IMR-90 (cell line): ENCODE results near the gene YBEY.

Experiments used
- BHLHE40 ChIP-seq: fragments of 150-350 bp; IDR thresholded peaks from 2 replicates; pipeline ENCODE4 v1.6.1; 2016; ENCODE audit warnings: mild to moderate bottlenecking, low read depth, low read length
- CEBPB ChIP-seq: IDR thresholded peaks from 2 replicates; pipeline ENCODE4 v1.6.1; 2012; ENCODE audit warnings: low read depth, low read length, improper control_type of control experiment
- FOS ChIP-seq: fragments of 150-350 bp; IDR thresholded peaks from 2 replicates; pipeline ENCODE4 v1.6.1; 2016; ENCODE audit warnings: low read depth, low read length
- MAZ ChIP-seq: IDR thresholded peaks from 2 replicates; pipeline ENCODE4 v1.6.1; 2012; ENCODE audit warnings: low read depth, mild to moderate bottlenecking, low read length, improper control_type of control experiment, moderate library complexity, borderline replicate concordance
- MXI1 ChIP-seq: IDR thresholded peaks from 2 replicates; pipeline ENCODE4 v1.6.1; 2012; ENCODE audit warnings: low read depth, mild to moderate bottlenecking, low read length, moderate library complexity, borderline replicate concordance
- POLR2A ChIP-seq: IDR thresholded peaks from 2 replicates; pipeline ENCODE4 v1.6.1; 2012; ENCODE audit warnings: mild to moderate bottlenecking, low read depth, low read length
- RAD21 ChIP-seq: IDR thresholded peaks from 2 replicates; pipeline ENCODE4 v1.6.1; 2012; ENCODE audit warnings: low read length, improper control_type of control experiment
- RFX5 ChIP-seq: IDR thresholded peaks from 2 replicates; pipeline ENCODE4 v1.8.0; 2012; ENCODE audit warnings: low read depth, mild to moderate bottlenecking, low read length, moderate library complexity
- SMC3 ChIP-seq: fragments of 150-350 bp; IDR thresholded peaks from 2 replicates; pipeline ENCODE4 v1.6.1; 2016; ENCODE audit warnings: low read depth, mild to moderate bottlenecking, antibody characterized with exemption, low read length, moderate library complexity
- TF ChIP-seq, protein P1 (sequence below): conservative IDR thresholded peaks from 2 replicates; pipeline ENCODE4 v1.5.1; 2012; ENCODE audit warnings: mild to moderate bottlenecking, low read depth, low read length, improper control_type of control experiment
- TF ChIP-seq, protein P2 (sequence below): fragments of 150-350 bp; IDR thresholded peaks from 2 replicates; pipeline ENCODE4 v1.6.1; 2016; ENCODE audit warnings: low read depth, mild to moderate bottlenecking, low read length, moderate library complexity, borderline replicate concordance
- TF ChIP-seq, protein P3 (sequence below): fragments of 150-350 bp; IDR thresholded peaks from 2 replicates; pipeline ENCODE4 v1.6.1; 2017; ENCODE audit warnings: mild to moderate bottlenecking, antibody characterized with exemption, low read length, low read depth

DNA sequence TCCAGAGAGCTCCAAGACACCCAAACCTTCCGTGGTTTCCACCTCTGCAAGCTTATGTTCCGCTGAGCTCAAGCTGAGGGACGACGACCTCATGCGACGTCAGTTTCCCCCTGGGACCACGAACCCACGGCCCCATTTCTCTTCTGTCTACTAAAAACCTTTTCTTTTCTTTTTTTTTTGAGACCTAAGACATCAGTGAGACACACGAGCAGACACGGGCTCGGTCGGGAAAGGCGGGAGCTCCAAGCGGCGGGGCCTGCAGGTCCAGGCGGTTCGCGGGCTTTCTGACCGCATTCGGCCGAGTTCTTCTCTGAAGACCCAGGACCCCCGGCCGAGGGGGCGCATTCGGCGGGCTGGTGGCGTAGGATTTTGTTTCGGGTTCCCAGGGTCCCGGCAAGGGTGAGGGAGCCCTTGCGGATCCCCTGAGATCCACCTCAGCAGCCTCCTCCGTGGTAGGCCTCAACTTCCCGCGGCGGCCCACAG is 37.1 kb downstream of the YBEY start:
- no peak for TF ChIP-seq RAD21
- TF ChIP-seq POLR2A: no peak
- TF ChIP-seq, protein P1, sequence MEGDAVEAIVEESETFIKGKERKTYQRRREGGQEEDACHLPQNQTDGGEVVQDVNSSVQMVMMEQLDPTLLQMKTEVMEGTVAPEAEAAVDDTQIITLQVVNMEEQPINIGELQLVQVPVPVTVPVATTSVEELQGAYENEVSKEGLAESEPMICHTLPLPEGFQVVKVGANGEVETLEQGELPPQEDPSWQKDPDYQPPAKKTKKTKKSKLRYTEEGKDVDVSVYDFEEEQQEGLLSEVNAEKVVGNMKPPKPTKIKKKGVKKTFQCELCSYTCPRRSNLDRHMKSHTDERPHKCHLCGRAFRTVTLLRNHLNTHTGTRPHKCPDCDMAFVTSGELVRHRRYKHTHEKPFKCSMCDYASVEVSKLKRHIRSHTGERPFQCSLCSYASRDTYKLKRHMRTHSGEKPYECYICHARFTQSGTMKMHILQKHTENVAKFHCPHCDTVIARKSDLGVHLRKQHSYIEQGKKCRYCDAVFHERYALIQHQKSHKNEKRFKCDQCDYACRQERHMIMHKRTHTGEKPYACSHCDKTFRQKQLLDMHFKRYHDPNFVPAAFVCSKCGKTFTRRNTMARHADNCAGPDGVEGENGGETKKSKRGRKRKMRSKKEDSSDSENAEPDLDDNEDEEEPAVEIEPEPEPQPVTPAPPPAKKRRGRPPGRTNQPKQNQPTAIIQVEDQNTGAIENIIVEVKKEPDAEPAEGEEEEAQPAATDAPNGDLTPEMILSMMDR: no peak
- TF ChIP-seq MXI1: no peak
- no peak for TF ChIP-seq RFX5
- no peak for TF ChIP-seq MAZ
- no peak for TF ChIP-seq BHLHE40
- TF ChIP-seq SMC3: no peak
- TF ChIP-seq, protein P2, sequence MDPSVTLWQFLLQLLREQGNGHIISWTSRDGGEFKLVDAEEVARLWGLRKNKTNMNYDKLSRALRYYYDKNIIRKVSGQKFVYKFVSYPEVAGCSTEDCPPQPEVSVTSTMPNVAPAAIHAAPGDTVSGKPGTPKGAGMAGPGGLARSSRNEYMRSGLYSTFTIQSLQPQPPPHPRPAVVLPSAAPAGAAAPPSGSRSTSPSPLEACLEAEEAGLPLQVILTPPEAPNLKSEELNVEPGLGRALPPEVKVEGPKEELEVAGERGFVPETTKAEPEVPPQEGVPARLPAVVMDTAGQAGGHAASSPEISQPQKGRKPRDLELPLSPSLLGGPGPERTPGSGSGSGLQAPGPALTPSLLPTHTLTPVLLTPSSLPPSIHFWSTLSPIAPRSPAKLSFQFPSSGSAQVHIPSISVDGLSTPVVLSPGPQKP: no peak
- TF ChIP-seq, protein P3, sequence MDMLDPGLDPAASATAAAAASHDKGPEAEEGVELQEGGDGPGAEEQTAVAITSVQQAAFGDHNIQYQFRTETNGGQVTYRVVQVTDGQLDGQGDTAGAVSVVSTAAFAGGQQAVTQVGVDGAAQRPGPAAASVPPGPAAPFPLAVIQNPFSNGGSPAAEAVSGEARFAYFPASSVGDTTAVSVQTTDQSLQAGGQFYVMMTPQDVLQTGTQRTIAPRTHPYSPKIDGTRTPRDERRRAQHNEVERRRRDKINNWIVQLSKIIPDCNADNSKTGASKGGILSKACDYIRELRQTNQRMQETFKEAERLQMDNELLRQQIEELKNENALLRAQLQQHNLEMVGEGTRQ: no peak
- TF ChIP-seq CEBPB: no peak
- no peak for TF ChIP-seq FOS
